DOHH2 (cell line): ENCODE data around the gene ASPDH.

ENCODE experiments used
- EZH2phosphoT487 ChIP-seq: fragments of 200-600 bp; sonication (generic); IDR thresholded peaks from 2 replicates; pipeline ENCODE4 v1.6.1; 2017; ENCODE audit warnings: borderline replicate concordance, mild to moderate bottlenecking, antibody characterized with exemption, low read length, moderate library complexity, mixed read lengths
- TF ChIP-seq, protein P1 (sequence below): fragments of 200-600 bp; sonication (generic); IDR thresholded peaks from one replicate; pipeline ENCODE4 v1.5.1; 2014; ENCODE audit warnings: antibody characterized with exemption, mild to moderate bottlenecking, low read depth, low read length; ENCODE audit not compliant: poor library complexity, severe bottlenecking

DNA sequence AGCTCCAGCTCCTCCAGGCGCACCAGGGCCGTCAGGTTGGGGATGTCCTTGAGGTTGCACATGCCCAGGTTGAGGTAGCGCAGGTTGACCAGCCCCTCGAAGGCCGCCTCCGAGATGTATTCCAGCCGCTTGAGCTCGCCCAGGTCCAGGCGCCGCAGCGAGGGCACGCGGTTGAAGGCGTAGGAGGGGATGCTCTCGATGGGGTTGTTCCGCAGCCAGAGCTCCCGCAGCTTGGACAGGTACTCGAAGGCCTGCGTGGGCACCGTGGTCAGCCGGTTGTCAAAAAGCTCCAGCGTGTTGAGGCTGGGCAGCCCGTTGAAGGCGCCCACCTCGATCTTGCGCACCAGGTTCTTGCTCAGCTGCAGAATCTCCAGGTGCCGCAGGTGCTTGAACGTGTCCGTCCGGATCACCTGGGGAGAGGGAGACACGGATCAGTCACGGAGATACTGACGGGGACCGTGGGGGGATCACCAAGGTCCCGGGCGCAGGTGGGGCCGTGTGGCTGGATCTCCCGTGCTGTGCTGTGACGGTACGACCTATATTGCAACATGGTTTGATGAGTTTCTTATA is 5.4 kb upstream of the ASPDH start:
- TF ChIP-seq, protein P1, sequence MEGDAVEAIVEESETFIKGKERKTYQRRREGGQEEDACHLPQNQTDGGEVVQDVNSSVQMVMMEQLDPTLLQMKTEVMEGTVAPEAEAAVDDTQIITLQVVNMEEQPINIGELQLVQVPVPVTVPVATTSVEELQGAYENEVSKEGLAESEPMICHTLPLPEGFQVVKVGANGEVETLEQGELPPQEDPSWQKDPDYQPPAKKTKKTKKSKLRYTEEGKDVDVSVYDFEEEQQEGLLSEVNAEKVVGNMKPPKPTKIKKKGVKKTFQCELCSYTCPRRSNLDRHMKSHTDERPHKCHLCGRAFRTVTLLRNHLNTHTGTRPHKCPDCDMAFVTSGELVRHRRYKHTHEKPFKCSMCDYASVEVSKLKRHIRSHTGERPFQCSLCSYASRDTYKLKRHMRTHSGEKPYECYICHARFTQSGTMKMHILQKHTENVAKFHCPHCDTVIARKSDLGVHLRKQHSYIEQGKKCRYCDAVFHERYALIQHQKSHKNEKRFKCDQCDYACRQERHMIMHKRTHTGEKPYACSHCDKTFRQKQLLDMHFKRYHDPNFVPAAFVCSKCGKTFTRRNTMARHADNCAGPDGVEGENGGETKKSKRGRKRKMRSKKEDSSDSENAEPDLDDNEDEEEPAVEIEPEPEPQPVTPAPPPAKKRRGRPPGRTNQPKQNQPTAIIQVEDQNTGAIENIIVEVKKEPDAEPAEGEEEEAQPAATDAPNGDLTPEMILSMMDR, result no peak
- no peak for TF ChIP-seq EZH2phosphoT487
